Choroid plexus epithelial cell (primary cell): ENCODE data around the gene PHLDA3.

Experiments used
- DNase-seq: peaks from one replicate; pipeline ENCODE4 v3.0.0-alpha.2; 2010; ENCODE audit warnings: low read depth
- H3K4me3 ChIP-seq: 2 replicates; pipeline ENCODE4 v1.5.1; 2011; ENCODE audit warnings: low read depth, mild to moderate bottlenecking, control low read depth, low read length, moderate library complexity
- CTCF ChIP-seq: conservative IDR thresholded peaks from 2 replicates; pipeline ENCODE4 v1.5.1; 2011; ENCODE audit warnings: low read depth, mild to moderate bottlenecking, control low read depth, inconsistent platforms, low read length, moderate library complexity

Gene PHLDA3

GRCh38 chr1:201508809-201509208 is 39.8 kb upstream of the PHLDA3 start:
- DNase-seq: peak; percentile 58
- TF ChIP-seq CTCF: no peak
- no peak overlapping the region for H3K4me3 ChIP-seq

GRCh38 chr1:201507360-201507675 is 38.3 kb upstream of the PHLDA3 start:
- no peak for TF ChIP-seq CTCF
- peak overlapping the region; percentile 78 for H3K4me3 ChIP-seq
- no peak for DNase-seq

GRCh38 chr1:201506557-201507359 is 37.8 kb upstream of the PHLDA3 start, which contains the start of gene CSRP1:
Gene CSRP1, minus strand, starts transcription at chr1:201507123. Its CDS starts 10,820 bp downstream, at chr1:201496303.
- TF ChIP-seq CTCF: no peak
- H3K4me3 ChIP-seq: peak within 1 kb of the TSS; percentile 78
- DNase-seq: peak; percentile 89

GRCh38 chr1:201506092-201506491 is 37.1 kb upstream of the PHLDA3 start:
- no peak for TF ChIP-seq CTCF
- peak overlapping the region; percentile 78 for H3K4me3 ChIP-seq
- DNase-seq: peak; percentile 31

- peak; percentile 15 for TF ChIP-seq CTCF
- peak overlapping the region; percentile 78 for H3K4me3 ChIP-seq
- DNase-seq: peak; percentile 70
Measured at GRCh38 chr1:201505503-201505890, 36.5 kb upstream of the PHLDA3 start.

- no peak for TF ChIP-seq CTCF
Measured at GRCh38 chr1:201504799-201505502, 36.0 kb upstream of the PHLDA3 start.

More at GRCh38 chr1:201504799-201505502, 36.0 kb upstream of the PHLDA3 start:
- DNase-seq: no peak
- peak overlapping the region; percentile 78 for H3K4me3 ChIP-seq
